Neural progenitor cell (in vitro differentiated cells): ENCODE measurements around the gene BEND3.
"Not testable (repeated sequence)": the region's sequence is repeated elsewhere in the genome, so short reads cannot be mapped to it uniquely, and the experiment has no call there.

Experiments
- CTCF ChIP-seq: fragments of 200-600 bp; sonication (generic); IDR thresholded peaks from 2 replicates; pipeline ENCODE4 v1.5.1; 2017; ENCODE audit warnings: antibody characterized with exemption, mild to moderate bottlenecking
- EZH2 ChIP-seq: fragments of 200-600 bp; sonication (generic); IDR thresholded peaks from 2 replicates; pipeline ENCODE4 v1.6.1; 2017; ENCODE audit warnings: antibody characterized with exemption, mild to moderate bottlenecking, moderate library complexity
- EZH2phosphoT487 ChIP-seq: fragments of 200-600 bp; sonication (generic); IDR thresholded peaks from 2 replicates; pipeline ENCODE4 v1.6.1; 2017; ENCODE audit warnings: antibody characterized with exemption

DNA sequence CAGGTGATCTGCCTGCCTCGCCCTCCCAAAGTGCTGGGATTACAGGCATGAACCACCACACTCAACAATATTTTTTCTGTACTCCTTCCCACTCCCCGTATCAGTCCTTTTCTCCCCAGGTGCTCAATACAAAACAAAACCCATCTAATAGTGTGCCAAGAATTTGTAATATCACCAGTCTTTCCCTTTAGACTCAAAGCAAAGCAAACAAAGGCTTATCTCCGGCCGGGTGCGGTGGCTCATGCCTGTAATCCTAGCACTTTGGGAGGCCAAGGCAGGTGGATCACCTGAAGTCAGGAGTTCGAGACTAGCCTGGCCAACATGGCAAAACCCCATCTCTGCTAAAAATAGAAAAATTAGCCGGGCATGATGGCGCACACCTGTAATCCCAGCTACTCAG is 95.7 kb downstream of the BEND3 start:
- not testable (repeated sequence) for TF ChIP-seq CTCF, EZH2, EZH2phosphoT487
